GM12892 (cell line): ENCODE results near the gene LPGAT1.

Experiments used
- POLR2A ChIP-seq: IDR thresholded peaks from 2 replicates; pipeline ENCODE4 v1.6.1; 2011; ENCODE audit warnings: low read depth, low read length, control low read depth
- POLR2AphosphoS5 ChIP-seq: IDR thresholded peaks from 2 replicates; pipeline ENCODE4 v1.6.1; 2011; ENCODE audit warnings: low read depth, low read length, control low read depth

GRCh38 chr1:211775170-211775569 is 55.4 kb downstream of the LPGAT1 start:
- TF ChIP-seq POLR2AphosphoS5 = no peak
- TF ChIP-seq POLR2A = no peak
